K562 (cell line): Measurements from ENCODE around the gene HSD17B8. TPM values are rescaled to one million over a fixed set of nuclear protein-coding genes. Genes with fewer than 3 reads are reported as not detected.

Source experiments
- ATAC-seq: fragments of 200-7000 bp; cut with Tn5 transposase; 3 replicates; pipeline ENCODE4 v1.9.1; 2020; ENCODE audit warnings: moderate library complexity
- Bru-seq: library from RNA; stranded (reverse); fragments of 400-500 nt; gene quantifications from one replicate; lab custom pipeline; 2021; lab: Mats Ljungman, UMichigan
- BruChase-seq, 2 experiments: library from RNA; stranded (reverse); fragments of 400-500 nt; gene quantifications; one replicate each; lab custom pipeline; 2021; lab: Mats Ljungman, UMichigan
- BruUV-seq: library from RNA; stranded (reverse); fragments of 400-500 nt; replicated peaks from 2 replicates; lab custom pipeline; 2021; lab: Mats Ljungman, UMichigan
- CTCF ChIA-PET: fragments of 300-600 bp; formaldehyde crosslinking; extraction: SDS; loops from one replicate; lab custom pipeline; 2021; ENCODE audit warnings: low intra/inter-chr PET ratio; lab: Yijun Ruan, JAX
- POLR2A ChIA-PET: fragments of 300-600, 350-650 bp; sonication (Branson Sonifier 250); formaldehyde crosslinking; extraction: SDS; loops from one replicate; lab custom pipeline; 2021; ENCODE audit warnings: antibody characterized with exemption, inconsistent platforms; lab: Yijun Ruan, JAX
- DNase-seq, 4 experiments: peaks; one replicate each; pipeline versions ENCODE4 v3.0.0 to v3.0.0-alpha.2; 2011 to 2018; ENCODE audit warnings: low spot score in 3 of 4, mixed read lengths in 3 of 4; ENCODE audit errors: extremely low read depth in 1 of 4
- FAIRE-seq: peaks from 2 replicates; lab custom pipeline; 2011; peaks lifted over from hg19 to GRCh38; lab: Jason Lieb, UNC
- H2AFZ ChIP-seq: 2 replicates; pipeline ENCODE4 v1.6.0; 2011; ENCODE audit warnings: low read depth, low read length, control low read depth, inconsistent platforms
- H3K27ac ChIP-seq: fragments of 200-600 bp; 3 replicates; pipeline ENCODE4 v1.8.0; 2011; ENCODE audit warnings: low read depth, mild to moderate bottlenecking, control low read depth, inconsistent platforms, low read length, moderate library complexity, mixed read lengths; ENCODE audit errors: extremely low read depth
- H3K27me3 ChIP-seq, 2 experiments: fragments of 300-600 bp in 1 of 2; 2 replicates in 1 of 2; 3 replicates in 1 of 2; pipeline versions ENCODE4 v1.6.0 to v1.8.0; 2011; ENCODE audit warnings: inconsistent platforms in 2 of 2, low read length in 2 of 2, mild to moderate bottlenecking in 1 of 2, mixed read lengths in 1 of 2, moderate library complexity in 1 of 2; ENCODE audit not compliant: control insufficient read depth in 2 of 2, insufficient read depth in 2 of 2
- H3K36me3 ChIP-seq: fragments of 300-600 bp; 3 replicates; pipeline ENCODE4 v1.8.0; 2011; ENCODE audit warnings: mild to moderate bottlenecking, low read length, inconsistent platforms; ENCODE audit not compliant: control insufficient read depth, insufficient read depth
- H3K4me1 ChIP-seq, 2 experiments: fragments of 200-600 bp in 1 of 2; replicated peaks in 1 of 2; 2 replicates in 1 of 2; 3 replicates in 1 of 2; pipeline versions ENCODE4 v1.5.1 to v1.8.0; 2011; ENCODE audit warnings: inconsistent platforms in 2 of 2, low read length in 2 of 2, mild to moderate bottlenecking in 1 of 2, mixed read lengths in 1 of 2, moderate library complexity in 1 of 2; ENCODE audit not compliant: control insufficient read depth in 2 of 2, insufficient read depth in 2 of 2
- H3K4me2 ChIP-seq: 2 replicates; pipeline ENCODE4 v1.6.1; 2011; ENCODE audit warnings: low read length, control low read depth, inconsistent platforms, mixed read lengths; ENCODE audit not compliant: insufficient read depth
- H3K4me3 ChIP-seq: fragments of 200-600 bp; sonication (generic), shearing (Covaris generic); 2 replicates; pipeline ENCODE4 v1.5.1; 2016; ENCODE audit warnings: control low read depth, inconsistent platforms
- H3K79me2 ChIP-seq: fragments of 200-600 bp; 3 replicates; pipeline ENCODE4 v1.8.0; 2011; ENCODE audit warnings: low read length, inconsistent platforms; ENCODE audit not compliant: control insufficient read depth, insufficient read depth
- H3K9ac ChIP-seq, 2 experiments: 2 replicates each; pipeline versions ENCODE4 v1.6.0 to v1.6.1; 2011; ENCODE audit warnings: low read depth in 2 of 2, low read length in 2 of 2, control low read depth in 1 of 2, inconsistent platforms in 1 of 2, mild to moderate bottlenecking in 1 of 2, mixed read lengths in 1 of 2; ENCODE audit not compliant: insufficient read depth in 1 of 2
- H3K9me1 ChIP-seq: one replicate; pipeline ENCODE4 v1.6.0; 2011; ENCODE audit warnings: inconsistent platforms, mild to moderate bottlenecking, low read length, moderate library complexity; ENCODE audit not compliant: control insufficient read depth, insufficient read depth
- H3K9me3 ChIP-seq: replicated peaks from 2 replicates; pipeline ENCODE4 v1.5.1; 2011; ENCODE audit warnings: low read depth, low read length, inconsistent platforms; ENCODE audit not compliant: control insufficient read depth, insufficient read depth
- H4K20me1 ChIP-seq: replicated peaks from 2 replicates; pipeline ENCODE4 v1.6.1; 2011; ENCODE audit warnings: low read length, inconsistent platforms, mixed read lengths; ENCODE audit not compliant: control insufficient read depth, insufficient read depth
- BCOR ChIP-seq: fragments of 450-650 bp; IDR thresholded peaks from 2 replicates; pipeline ENCODE4 v1.6.1; 2016
- CCNT2 ChIP-seq: IDR thresholded peaks from 2 replicates; pipeline ENCODE4 v1.6.1; 2011; ENCODE audit warnings: borderline replicate concordance, low read depth, mild to moderate bottlenecking, moderate library complexity, mixed read lengths, low read length; ENCODE audit not compliant: insufficient read length; ENCODE audit errors: extremely low read depth
- ERF ChIP-seq: fragments of 450-650 bp; formaldehyde crosslinking; IDR thresholded peaks from 2 replicates; pipeline ENCODE4 v1.4.0; 2020; ENCODE audit warnings: mild to moderate bottlenecking, mixed read lengths
- NFXL1 ChIP-seq: fragments of 450-650 bp; formaldehyde crosslinking; IDR thresholded peaks from 2 replicates; pipeline ENCODE4 v1.4.0; 2021; ENCODE audit warnings: mild to moderate bottlenecking
- ZNF561 ChIP-seq: fragments of 450-650 bp; formaldehyde crosslinking; conservative IDR thresholded peaks from 2 replicates; pipeline ENCODE4 v1.4.0; 2020; ENCODE audit warnings: mild to moderate bottlenecking, moderate library complexity
- WGBS: fragments of 100-300 bp; shearing (Covaris generic); methylation state at CpG from one replicate; pipeline ENCODE4 v1.1.6; 2016; ENCODE audit warnings: low coverage, mixed read lengths; ENCODE audit not compliant: insufficient coverage; ENCODE audit errors: missing lambda C conversion rate; 5-methylcytosine and 5-hydroxymethylcytosine counted together
- in situ Hi-C: fragments of 300-500 bp; cut with MboI; formaldehyde crosslinking; loops from 4 replicates; pipeline ENCODE4 v1.15.0; 2018; ENCODE audit warnings: inconsistent platforms, mixed read lengths
- intact Hi-C: fragments of 100-400 bp; cut with micrococcal nuclease; formaldehyde crosslinking; loops from 2 replicates; pipeline ENCODE4 v1.14.2; 2022
- long read RNA-seq, 3 experiments: library from polyadenylated mRNA in 2 of 3; library from RNA in 1 of 3; unstranded in 2 of 3; stranded (forward) in 1 of 3; transcript quantifications; one replicate each; pipeline ENCODE4 v2.0.0, GENCODE V29; 2019 to 2022
- polyA minus RNA-seq, 3 experiments: library from RNA; depleted of rRNA, polyadenylated mRNA; stranded (reverse); fragments of >200 nt; gene quantifications; 2 replicates each; pipeline ENCODE4 v1.2.3, GENCODE V29; 2011
- polyA plus RNA-seq, 8 experiments: library from polyadenylated mRNA; depleted of rRNA in 4 of 8; stranded (reverse) in 5 of 8; unstranded in 3 of 8; fragments of >200 nt; fragmentation: Nextera tagmentation in 2 of 8; fragmentation: Illumina TruSeq in 1 of 8; extraction: Ambion mirVana in 2 of 8; extraction: Trizol in 1 of 8; gene quantifications; 2 replicates each; pipeline versions ENCODE4 v1.2.1 to v1.2.3, GENCODE V29; 2011 to 2014; ENCODE audit warnings: inconsistent platforms in 1 of 8, missing spikeins in 1 of 8
- total RNA-seq, 7 experiments: library from RNA; depleted of rRNA in 6 of 7; stranded (reverse); fragments of >200 nt in 6 of 7; fragmentation: Illumina TruSeq in 2 of 7; extraction: Trizol in 2 of 7; gene quantifications; 2 replicates each; pipeline versions ENCODE4 v1.2.1 to v1.2.3, GENCODE V29; 2011 to 2021; ENCODE audit warnings: low replicate concordance in 1 of 7
- TF ChIP-seq, protein P1 (sequence below): fragments of 450-650 bp; IDR thresholded peaks from 2 replicates; pipeline ENCODE4 v1.6.1; 2014; ENCODE audit warnings: low read depth, mild to moderate bottlenecking, moderate library complexity, borderline replicate concordance
- TF ChIP-seq, protein P2 (sequence below): fragments of 450-650 bp; formaldehyde crosslinking; IDR thresholded peaks from 2 replicates; pipeline ENCODE4 v1.4.0; 2020; ENCODE audit warnings: mild to moderate bottlenecking
- TF ChIP-seq, protein P3 (sequence below): fragments of 150-350 bp; conservative IDR thresholded peaks from 2 replicates; pipeline ENCODE4 v1.6.1; 2014; ENCODE audit warnings: low read length

Gene HSD17B8
- 8.8 and 25.7 TPM in 2 replicates for total RNA-seq (2011; cell fraction: chromatin; rRNA removed; ENCODE audit: low replicate concordance)
- total RNA-seq (2011; cell fraction: nucleolus; rRNA removed) = 26.0 and 28.7 TPM in 2 replicates
- total RNA-seq (2011; cell fraction: nucleoplasm; rRNA removed) = 17.3 and 18.1 TPM in 2 replicates
- 32.5 and 38.9 TPM in 2 replicates for total RNA-seq (2014; rRNA removed)
- 12.4 and 14.2 TPM in 2 replicates for total RNA-seq (2014; rRNA removed; fragmentation: Illumina TruSeq; extraction: Trizol)
- 8.1 and 10.0 TPM in 2 replicates for total RNA-seq (2015; rRNA removed; fragmentation: Illumina TruSeq; extraction: Trizol)
- total RNA-seq (2021) = 20.5 and 22.0 TPM in 2 replicates
- polyA plus RNA-seq (2011; rRNA removed) = 15.6 and 30.3 TPM in 2 replicates
- polyA plus RNA-seq (2011; cell fraction: cytosol; rRNA removed) = 20.6 and 74.0 TPM in 2 replicates
- polyA plus RNA-seq (2011; cell fraction: nucleus; rRNA removed) = 30.2 and 58.4 TPM in 2 replicates
- polyA plus RNA-seq (2012) = 19.8 and 22.7 TPM in 2 replicates
- polyA plus RNA-seq (2014; fragmentation: Illumina TruSeq; extraction: Trizol) = 10.3 and 13.6 TPM in 2 replicates
- polyA plus RNA-seq (2014; fragmentation: Nextera tagmentation; extraction: Ambion mirVana) = 1 to 10 TPM; 3.7 to 4.7 TPM
- 35.2 and 37.3 TPM in 2 replicates for polyA plus RNA-seq (2014; rRNA removed)
- polyA minus RNA-seq (2011; rRNA and poly(A)+ RNA removed) = 6.8 and 15.1 TPM in 2 replicates
- 1.5 and 8.9 TPM in 2 replicates for polyA minus RNA-seq (2011; cell fraction: cytosol; rRNA and poly(A)+ RNA removed)
- 7.9 and 9.8 TPM in 2 replicates for polyA minus RNA-seq (2011; cell fraction: nucleus; rRNA and poly(A)+ RNA removed)
- percentile 79 among the genes with signal in this experiment for Bru-seq, nascent RNA
- percentile 58 among the genes with signal in this experiment for BruChase-seq, experiment 1, labeled RNA remaining after a 2-hour chase
- percentile 60 among the genes with signal in this experiment for BruChase-seq, experiment 2, labeled RNA remaining after a 6-hour chase
- long read RNA-seq, experiment 1, transcript HSD17B8-203 (9 exons, 990 nt) = major isoform, 15 of 26 reads
- long read RNA-seq, experiment 1, partial matches to known transcripts = 10 of 26 reads
- long read RNA-seq, experiment 1, other reads (novel, unspliced or antisense) = 1 of 26 reads
- long read RNA-seq, experiment 2, transcript HSD17B8-203 (9 exons, 990 nt) = major isoform, 16 of 28 reads
- long read RNA-seq, experiment 2, partial matches to known transcripts = 8 of 28 reads
- long read RNA-seq, experiment 2, other reads (novel, unspliced or antisense) = 4 of 28 reads
- long read RNA-seq, experiment 3, transcript HSD17B8-203 (9 exons, 990 nt) = major isoform, 19 of 28 reads
- long read RNA-seq, experiment 3, partial matches to known transcripts = 8 of 28 reads
- long read RNA-seq, experiment 3, other reads (novel, unspliced or antisense) = 1 of 28 reads

DNA sequence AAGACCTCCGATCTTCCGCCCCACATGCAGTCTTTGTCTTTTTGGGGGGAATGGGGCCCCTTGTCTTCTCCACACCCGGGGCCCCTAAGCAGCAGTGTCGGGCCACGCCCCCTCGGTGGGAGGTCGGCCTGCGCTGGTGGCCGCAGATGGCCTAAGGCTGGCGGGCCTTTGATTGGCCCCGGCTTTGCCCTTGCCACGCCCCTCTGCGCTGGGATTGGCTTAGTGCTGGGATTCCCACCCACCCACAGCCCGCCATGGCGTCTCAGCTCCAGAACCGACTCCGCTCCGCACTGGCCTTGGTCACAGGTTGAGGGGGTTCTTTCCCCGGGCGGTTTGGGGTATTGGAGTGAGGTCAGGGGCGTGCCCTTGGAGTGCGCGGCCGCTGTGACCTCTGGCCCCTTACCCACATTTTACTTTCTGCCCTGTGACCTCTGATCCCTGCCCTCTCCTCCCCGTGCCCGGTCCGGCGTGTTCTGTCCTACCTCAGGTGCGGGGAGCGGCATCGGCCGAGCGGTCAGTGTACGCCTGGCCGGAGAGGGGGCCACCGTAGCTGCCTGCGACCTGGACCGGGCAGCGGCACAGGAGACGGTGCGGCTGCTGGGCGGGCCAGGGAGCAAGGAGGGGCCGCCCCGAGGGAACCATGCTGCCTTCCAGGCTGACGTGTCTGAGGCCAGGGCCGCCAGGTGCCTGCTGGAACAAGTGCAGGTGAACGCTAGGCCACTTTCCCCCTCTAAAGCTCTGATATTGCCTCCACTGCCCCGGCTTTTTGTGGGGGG is at the start of gene HSD17B8:
Gene HSD17B8, plus strand, starts transcription at position 241 of the 776 bp plus-strand sequence. Its CDS starts 14 bp downstream, at position 255.
- peak within 1 kb of the TSS; percentile 67 to 93 for H3K9ac ChIP-seq
- no peak for TF ChIP-seq ZNF561 (CRISPR knock-in tag)
- TF ChIP-seq, protein P1, sequence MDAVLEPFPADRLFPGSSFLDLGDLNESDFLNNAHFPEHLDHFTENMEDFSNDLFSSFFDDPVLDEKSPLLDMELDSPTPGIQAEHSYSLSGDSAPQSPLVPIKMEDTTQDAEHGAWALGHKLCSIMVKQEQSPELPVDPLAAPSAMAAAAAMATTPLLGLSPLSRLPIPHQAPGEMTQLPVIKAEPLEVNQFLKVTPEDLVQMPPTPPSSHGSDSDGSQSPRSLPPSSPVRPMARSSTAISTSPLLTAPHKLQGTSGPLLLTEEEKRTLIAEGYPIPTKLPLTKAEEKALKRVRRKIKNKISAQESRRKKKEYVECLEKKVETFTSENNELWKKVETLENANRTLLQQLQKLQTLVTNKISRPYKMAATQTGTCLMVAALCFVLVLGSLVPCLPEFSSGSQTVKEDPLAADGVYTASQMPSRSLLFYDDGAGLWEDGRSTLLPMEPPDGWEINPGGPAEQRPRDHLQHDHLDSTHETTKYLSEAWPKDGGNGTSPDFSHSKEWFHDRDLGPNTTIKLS = no peak
- TF ChIP-seq CCNT2 = peak; percentile 51
- no peak for TF ChIP-seq NFXL1 (CRISPR knock-in tag)
- TF ChIP-seq BCOR = no peak
- TF ChIP-seq, protein P2, sequence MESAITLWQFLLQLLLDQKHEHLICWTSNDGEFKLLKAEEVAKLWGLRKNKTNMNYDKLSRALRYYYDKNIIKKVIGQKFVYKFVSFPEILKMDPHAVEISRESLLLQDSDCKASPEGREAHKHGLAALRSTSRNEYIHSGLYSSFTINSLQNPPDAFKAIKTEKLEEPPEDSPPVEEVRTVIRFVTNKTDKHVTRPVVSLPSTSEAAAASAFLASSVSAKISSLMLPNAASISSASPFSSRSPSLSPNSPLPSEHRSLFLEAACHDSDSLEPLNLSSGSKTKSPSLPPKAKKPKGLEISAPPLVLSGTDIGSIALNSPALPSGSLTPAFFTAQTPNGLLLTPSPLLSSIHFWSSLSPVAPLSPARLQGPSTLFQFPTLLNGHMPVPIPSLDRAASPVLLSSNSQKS (CRISPR knock-in tag) = no peak
- TF ChIP-seq, protein P3, sequence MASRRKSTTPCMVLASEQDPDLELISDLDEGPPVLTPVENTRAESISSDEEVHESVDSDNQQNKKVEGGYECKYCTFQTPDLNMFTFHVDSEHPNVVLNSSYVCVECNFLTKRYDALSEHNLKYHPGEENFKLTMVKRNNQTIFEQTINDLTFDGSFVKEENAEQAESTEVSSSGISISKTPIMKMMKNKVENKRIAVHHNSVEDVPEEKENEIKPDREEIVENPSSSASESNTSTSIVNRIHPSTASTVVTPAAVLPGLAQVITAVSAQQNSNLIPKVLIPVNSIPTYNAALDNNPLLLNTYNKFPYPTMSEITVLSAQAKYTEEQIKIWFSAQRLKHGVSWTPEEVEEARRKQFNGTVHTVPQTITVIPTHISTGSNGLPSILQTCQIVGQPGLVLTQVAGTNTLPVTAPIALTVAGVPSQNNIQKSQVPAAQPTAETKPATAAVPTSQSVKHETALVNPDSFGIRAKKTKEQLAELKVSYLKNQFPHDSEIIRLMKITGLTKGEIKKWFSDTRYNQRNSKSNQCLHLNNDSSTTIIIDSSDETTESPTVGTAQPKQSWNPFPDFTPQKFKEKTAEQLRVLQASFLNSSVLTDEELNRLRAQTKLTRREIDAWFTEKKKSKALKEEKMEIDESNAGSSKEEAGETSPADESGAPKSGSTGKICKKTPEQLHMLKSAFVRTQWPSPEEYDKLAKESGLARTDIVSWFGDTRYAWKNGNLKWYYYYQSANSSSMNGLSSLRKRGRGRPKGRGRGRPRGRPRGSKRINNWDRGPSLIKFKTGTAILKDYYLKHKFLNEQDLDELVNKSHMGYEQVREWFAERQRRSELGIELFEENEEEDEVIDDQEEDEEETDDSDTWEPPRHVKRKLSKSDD = peak; percentile 66; the same call in 1 of the 2 replicates
- peak; percentile 93 for TF ChIP-seq ERF (CRISPR knock-in tag)

More for the DNA sequence above, at the start of gene HSD17B8:
- BruUV-seq = no TSS peak
- peaks cover 43 to 64% of the 10 kb centered on the region in 2 experiments for H3K4me1 ChIP-seq
- H3K27ac ChIP-seq = peak within 1 kb of the TSS; percentile 75
- peak within 1 kb of the TSS; percentile 62 for H3K4me3 ChIP-seq
- peak within 1 kb of the TSS; percentile 85 for H3K4me2 ChIP-seq
- no peaks in the 10 kb centered on the region for H3K9me3 ChIP-seq
- peak; percentile 88 to 98 (median 94) for DNase-seq
- ATAC-seq = peak; percentile 81
- FAIRE-seq = peak; percentile 82
- H4K20me1 ChIP-seq = peaks cover 16% of the 10 kb centered on the region; the same call in 1 of the 2 replicates
- in situ Hi-C loops = no loop called here
- peaks cover 40% of the 10 kb centered on the region for H3K36me3 ChIP-seq
- H3K79me2 ChIP-seq = peaks cover 74% of the 10 kb centered on the region
- no peaks in the 10 kb centered on the region for H3K27me3 ChIP-seq
- 19% methylated on average over 46 of the region's 48 CpGs for WGBS
- peaks cover 3% of the 10 kb centered on the region for H3K9me1 ChIP-seq
- H2AFZ ChIP-seq = peak within 1 kb of the TSS; percentile 79
- ChIA-PET CTCF (no interaction called here), POLR2A (interaction anchor here (0.6 to 1.6 kb wide), 8 partner anchors 8 to 233 kb away, joined by 3 to 9 read pairs (median 4); partner anchors contain the start of genes RPS18 and VPS52)
- intact Hi-C loops = loop anchor here (2.0 to 5.0 kb wide), 2 partner anchors 214 to 1072 kb away; partner anchors contain the start of genes CUTA and FKBPL
